AG04449 (cell line): ENCODE measurements around the gene LRBA.

Experiments
- CTCF ChIA-PET: fragments of 350-600 bp; formaldehyde crosslinking; extraction: SDS; loops from one replicate; lab custom pipeline; 2021; ENCODE audit warnings: antibody characterized with exemption; lab: Yijun Ruan, JAX
- POLR2A ChIA-PET: fragments of 400-600, 350-600 bp; formaldehyde crosslinking; extraction: SDS; loops from one replicate; lab custom pipeline; 2020; ENCODE audit warnings: antibody characterized with exemption, inconsistent platforms; lab: Yijun Ruan, JAX
- DNase-seq: peaks from one replicate; pipeline ENCODE4 v3.0.0-alpha.2; 2010; ENCODE audit warnings: low read depth, low spot score
- H3K4me3 ChIP-seq: 2 replicates; pipeline ENCODE4 v1.5.1; 2011; ENCODE audit warnings: low read depth, mild to moderate bottlenecking, control low read depth, low read length
- CTCF ChIP-seq: IDR thresholded peaks from one replicate; pipeline ENCODE4 v1.5.1; 2011; ENCODE audit warnings: mild to moderate bottlenecking, moderate library complexity, low read length, control low read depth, inconsistent platforms; ENCODE audit not compliant: insufficient read depth; ENCODE audit errors: missing control alignments

Gene LRBA

DNA sequence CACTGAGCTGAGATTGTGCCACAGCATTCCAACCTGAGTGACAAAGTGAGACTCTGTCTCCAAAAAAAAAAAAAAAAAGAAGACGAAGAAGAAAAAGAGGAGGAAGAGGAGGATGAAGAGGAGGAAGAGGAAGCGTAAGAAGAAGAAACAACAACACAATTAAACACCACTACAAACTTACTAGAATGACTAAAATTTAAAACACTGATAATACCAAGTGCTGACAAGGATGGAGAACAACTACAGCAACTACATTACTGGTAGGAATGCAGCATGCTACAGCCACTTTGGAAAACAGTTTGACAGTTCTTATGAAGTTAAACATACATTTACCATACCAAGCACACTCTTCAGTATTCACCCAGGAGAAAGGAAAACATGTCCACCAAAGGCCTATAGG lies 24.1 kb downstream of the LRBA start:
- CTCF ChIA-PET = interaction anchor here (0.8 kb wide), 1 partner anchor 13 kb away, joined by 3 read pairs; no protein-coding TSS in a partner anchor
- no peak for TF ChIP-seq CTCF
- H3K4me3 ChIP-seq = no peak overlapping the region
- POLR2A ChIA-PET = no interaction called here
- no peak for DNase-seq

DNA sequence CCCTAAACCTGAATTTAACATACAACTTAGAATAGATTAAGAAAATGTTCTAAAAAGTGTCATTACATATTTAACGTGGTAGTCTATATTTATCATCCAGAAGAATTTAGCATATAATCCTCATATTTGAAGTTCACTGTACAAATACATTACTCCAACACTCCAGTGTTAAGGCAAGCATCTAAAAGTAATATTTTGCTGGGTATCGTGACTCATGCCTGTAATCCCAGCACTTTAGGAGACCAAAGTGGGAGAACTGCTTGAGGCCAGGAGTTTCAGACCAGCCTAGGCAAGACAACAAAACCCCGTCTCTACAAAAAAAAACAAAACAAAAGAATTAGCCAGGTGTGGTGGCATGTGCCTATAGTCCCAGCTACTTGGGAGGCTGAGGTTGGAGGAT lies 24.8 kb downstream of the LRBA start:
- CTCF ChIA-PET = no interaction called here
- POLR2A ChIA-PET = no interaction called here

DNA sequence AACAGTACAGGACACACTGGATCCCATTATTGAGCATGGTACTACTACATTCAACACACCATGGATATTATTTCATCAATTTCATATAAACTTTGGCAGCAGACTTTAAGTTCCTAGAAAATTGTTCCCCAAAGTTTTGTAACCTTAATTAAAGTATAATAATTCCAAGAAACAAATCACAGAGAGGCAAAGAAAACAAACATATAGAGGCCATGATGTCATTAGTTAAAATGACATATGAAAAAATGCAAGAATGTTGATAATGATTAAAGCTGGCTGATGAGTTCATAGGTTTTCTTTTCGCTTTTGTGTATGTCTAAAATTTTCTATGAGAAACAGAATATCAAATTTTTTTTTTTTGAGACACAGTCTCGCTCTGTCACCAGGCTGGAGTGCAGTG lies 26.8 kb downstream of the LRBA start:
- no peak overlapping the region for H3K4me3 ChIP-seq
- ChIA-PET POLR2A (no interaction called here), CTCF (no interaction called here)
- DNase-seq = no peak
- TF ChIP-seq CTCF = no peak

More for the DNA sequence above, 24.8 kb downstream of the LRBA start:
- H3K4me3 ChIP-seq = no peak overlapping the region
- TF ChIP-seq CTCF = no peak
- no peak for DNase-seq

DNA sequence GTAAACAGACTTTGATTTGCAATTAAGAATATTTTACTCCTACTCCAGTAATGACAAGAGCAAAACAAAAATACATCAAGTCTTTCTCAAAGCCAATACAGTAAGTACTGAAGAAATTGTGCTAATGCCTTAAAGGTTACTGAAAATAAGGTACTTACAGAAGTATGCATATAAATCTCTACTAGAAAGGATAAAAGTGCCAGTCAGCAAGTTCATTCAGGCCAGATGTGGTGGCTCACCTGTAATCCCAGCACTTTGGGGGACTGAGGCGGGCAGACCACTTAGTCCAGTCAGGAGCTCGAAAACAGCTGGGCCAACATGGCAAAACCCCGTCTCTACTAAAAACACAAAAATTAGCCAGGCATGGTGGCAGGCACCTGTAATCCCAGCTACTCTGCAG lies 27.9 kb downstream of the LRBA start:
- POLR2A ChIA-PET = no interaction called here
- CTCF ChIA-PET = no interaction called here
- no peak for TF ChIP-seq CTCF
- no peak overlapping the region for H3K4me3 ChIP-seq
- no peak for DNase-seq

GRCh38 chr4:150986085-150986484 lies 29.0 kb downstream of the LRBA start:
- no peak for DNase-seq
- no peak for TF ChIP-seq CTCF
- H3K4me3 ChIP-seq = no peak overlapping the region
- POLR2A ChIA-PET = no interaction called here
- CTCF ChIA-PET = no interaction called here

DNA sequence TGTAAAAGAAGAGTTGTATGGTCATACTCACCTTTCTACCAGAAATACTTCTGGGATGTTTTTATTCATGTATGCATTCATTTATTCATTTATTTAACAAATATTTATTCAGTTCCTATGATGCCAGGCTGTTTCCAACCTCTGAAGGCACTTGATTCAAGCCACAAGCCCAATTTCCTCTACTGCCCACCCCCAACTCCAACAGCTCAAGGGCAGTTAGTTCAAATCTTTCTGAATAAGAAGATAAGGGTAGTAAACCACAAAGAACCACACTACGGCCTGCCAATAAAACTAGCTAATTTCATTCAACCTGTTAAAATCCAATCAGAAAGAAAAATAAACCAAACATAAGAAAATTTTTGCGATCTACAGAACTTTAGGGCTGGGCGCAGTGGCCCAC lies 31.2 kb downstream of the LRBA start:
- no peak overlapping the region for H3K4me3 ChIP-seq
- no peak for TF ChIP-seq CTCF
- ChIA-PET CTCF (no interaction called here), POLR2A (no interaction called here)
- no peak for DNase-seq
